GM23338 (cell line): Measurements from ENCODE around the gene HNRNPAB. TPM values are rescaled to one million over a fixed set of nuclear protein-coding genes. Genes with fewer than 3 reads are reported as not detected.

Source experiments
- ATAC-seq: fragments of 200-7000 bp; cut with Tn5 transposase; 3 replicates; pipeline ENCODE4 v1.9.1; 2020
- DNase-seq: peaks from one replicate; pipeline ENCODE4 v3.0.0-alpha.2; 2015; ENCODE audit warnings: low spot score
- H2AFZ ChIP-seq: fragments of 200-600 bp; sonication (generic); 2 replicates; pipeline ENCODE4 v1.8.0; 2016; ENCODE audit warnings: antibody characterized with exemption, mild to moderate bottlenecking, moderate library complexity
- H3F3A ChIP-seq: fragments of 200-600 bp; sonication (generic); replicated peaks from 2 replicates; pipeline ENCODE4 v1.8.0; 2017; ENCODE audit warnings: antibody characterized with exemption, mixed run types, low read depth
- H3K27ac ChIP-seq: fragments of 200-600 bp; sonication (generic); 2 replicates; pipeline ENCODE4 v1.6.1; 2016; ENCODE audit warnings: low read depth
- H3K27me3 ChIP-seq: fragments of 200-600 bp; sonication (generic); 2 replicates; pipeline ENCODE4 v1.8.0; 2016; ENCODE audit warnings: mild to moderate bottlenecking, mixed run types, moderate library complexity; ENCODE audit not compliant: insufficient read depth
- H3K36me3 ChIP-seq: fragments of 200-600 bp; sonication (generic); 2 replicates; pipeline ENCODE4 v1.8.0; 2016; ENCODE audit warnings: mild to moderate bottlenecking; ENCODE audit not compliant: insufficient read depth
- H3K4me1 ChIP-seq: fragments of 200-600 bp; sonication (generic); 2 replicates; pipeline ENCODE4 v1.8.0; 2016; ENCODE audit warnings: mild to moderate bottlenecking, moderate library complexity; ENCODE audit not compliant: insufficient read depth
- H3K4me2 ChIP-seq: fragments of 200-600 bp; sonication (generic); 2 replicates; pipeline ENCODE4 v1.7.1; 2017; ENCODE audit warnings: mixed run types
- H3K4me3 ChIP-seq: fragments of 200-600 bp; sonication (generic); 2 replicates; pipeline ENCODE4 v1.6.1; 2016; ENCODE audit warnings: mixed run types
- H3K79me2 ChIP-seq: fragments of 200-600 bp; sonication (generic); replicated peaks from 2 replicates; pipeline ENCODE4 v1.8.0; 2017; ENCODE audit warnings: mild to moderate bottlenecking; ENCODE audit not compliant: insufficient read depth
- H3K9me2 ChIP-seq: fragments of 200-600 bp; sonication (generic); 2 replicates; pipeline ENCODE4 v1.8.0; 2017; ENCODE audit not compliant: insufficient read depth
- H4K20me1 ChIP-seq: fragments of 200-600 bp; sonication (generic); replicated peaks from 2 replicates; pipeline ENCODE4 v1.8.0; 2017; ENCODE audit warnings: mild to moderate bottlenecking; ENCODE audit not compliant: insufficient read depth
- H3K27ac Mint-ChIP-seq: 2 replicates; pipeline ENCODE4 v1.8.0; 2020; ENCODE audit warnings: inconsistent platforms, mild to moderate bottlenecking, moderate library complexity, mixed read lengths
- H3K27me3 Mint-ChIP-seq: 3 replicates; pipeline ENCODE4 v1.8.0; 2022; ENCODE audit warnings: low read depth, mild to moderate bottlenecking, moderate library complexity, mixed read lengths, inconsistent platforms; ENCODE audit not compliant: insufficient read depth, poor library complexity
- H3K36me3 Mint-ChIP-seq: 3 replicates; pipeline ENCODE4 v1.8.0; 2021; ENCODE audit warnings: low read depth, mild to moderate bottlenecking, inconsistent platforms, moderate library complexity, mixed read lengths
- H3K4me1 Mint-ChIP-seq: 3 replicates; pipeline ENCODE4 v1.8.0; 2020; ENCODE audit warnings: mild to moderate bottlenecking, inconsistent platforms, mixed read lengths
- H3K4me3 Mint-ChIP-seq: 3 replicates; pipeline ENCODE4 v1.8.0; 2021; ENCODE audit warnings: moderate library complexity, mild to moderate bottlenecking, inconsistent platforms, mixed read lengths
- H3K9me3 Mint-ChIP-seq: 3 replicates; pipeline ENCODE4 v1.8.0; 2020; ENCODE audit warnings: moderate library complexity, mild to moderate bottlenecking, inconsistent platforms, mixed read lengths
- CREB1 ChIP-seq: fragments of 250-450 bp; sonication (Bioruptor Pico); IDR thresholded peaks from 2 replicates; pipeline ENCODE4 v1.5.0; 2020; ENCODE audit warnings: low read depth, mild to moderate bottlenecking, moderate library complexity
- CTCF ChIP-seq, 2 experiments: fragments of 200-600 bp in 1 of 2; sonication (generic) in 1 of 2; conservative IDR thresholded peaks; 2 replicates each; pipeline versions ENCODE4 v1.5.1 to v1.6.1; 2016 to 2017; ENCODE audit warnings: antibody characterized with exemption in 2 of 2, low read depth in 2 of 2, mild to moderate bottlenecking in 2 of 2, moderate library complexity in 1 of 2
- ETS1 ChIP-seq: IDR thresholded peaks from 2 replicates; pipeline ENCODE4 v1.6.1; 2016; ENCODE audit warnings: antibody characterized with exemption
- EZH2 ChIP-seq: fragments of 200-600 bp; sonication (generic); IDR thresholded peaks from one replicate; pipeline ENCODE4 v1.8.0; 2017; ENCODE audit warnings: antibody characterized with exemption, mild to moderate bottlenecking, low read depth; ENCODE audit not compliant: unreplicated experiment
- JUNB ChIP-seq: IDR thresholded peaks from one replicate; pipeline ENCODE4 v1.6.1; 2016; ENCODE audit warnings: antibody characterized with exemption; ENCODE audit not compliant: unreplicated experiment
- NANOG ChIP-seq: IDR thresholded peaks from 2 replicates; pipeline ENCODE4 v1.6.1; 2016; ENCODE audit warnings: antibody characterized with exemption, borderline replicate concordance
- POLR2AphosphoS5 ChIP-seq: IDR thresholded peaks from 2 replicates; pipeline ENCODE4 v1.6.1; 2016; ENCODE audit warnings: antibody characterized with exemption, low read depth
- REST ChIP-seq: IDR thresholded peaks from one replicate; pipeline ENCODE4 v1.6.1; 2018; ENCODE audit warnings: antibody characterized with exemption; ENCODE audit not compliant: unreplicated experiment
- STAT1 ChIP-seq: IDR thresholded peaks from one replicate; pipeline ENCODE4 v1.6.1; 2016; ENCODE audit warnings: antibody characterized with exemption; ENCODE audit not compliant: unreplicated experiment
- ZNF114 ChIP-seq: fragments of 250-450 bp; sonication (Bioruptor Pico); IDR thresholded peaks from 2 replicates; pipeline ENCODE4 v1.5.0; 2020; ENCODE audit warnings: mild to moderate bottlenecking, moderate library complexity
- ZNF331 ChIP-seq: fragments of 250-450 bp; sonication (Bioruptor Pico); IDR thresholded peaks from 2 replicates; pipeline ENCODE4 v1.5.0; 2020; ENCODE audit warnings: low read depth, mild to moderate bottlenecking, moderate library complexity
- polyA plus RNA-seq: library from polyadenylated mRNA; unstranded; fragments of >200 nt; fragmentation: Nextera tagmentation; extraction: Ambion mirVana; gene quantifications from 2 replicates; pipeline ENCODE4 v1.2.1, GENCODE V29; 2016
- total RNA-seq: library from RNA; depleted of rRNA; stranded (reverse); fragments of >200 nt; shearing (Covaris generic); gene quantifications from 2 replicates; pipeline ENCODE4 v1.2.3, GENCODE V29; 2014

HNRNPAB gene
- total and polyA plus RNA-seq, 2 experiments from 2014 or later, result 304 to 579 TPM

GRCh38 chr5:178199581-178200434 lies 4.5 kb upstream of the HNRNPAB start:
- Mint-ChIP-seq H3K36me3 (peaks cover 6% of the 10 kb centered on the region), H3K4me1 (peaks cover 18% of the 10 kb centered on the region), H3K27me3 (peaks cover 16% of the 10 kb centered on the region), H3K27ac (no peak overlapping the region), H3K4me3 (no peak overlapping the region; the same call in 2 of the 3 replicates), H3K9me3 (peaks cover 5% of the 10 kb centered on the region; the same call in 2 of the 3 replicates)
- 0 out of 2 replicates have a peak, but pooled peaks cover 3% of the 10 kb centered on the region for H3K4me1 ChIP-seq
- no peaks in the 10 kb centered on the region for H3K27me3 ChIP-seq
- no peaks in the 10 kb centered on the region for H3K9me2 ChIP-seq
- H3K27ac ChIP-seq, result no peak overlapping the region
- no peak overlapping the region for H3K4me3 ChIP-seq
- H3F3A ChIP-seq, result 0 out of 2 replicates have a peak, but pooled peaks cover 3% of the 10 kb centered on the region
- TF ChIP-seq ETS1, result no peak
- no peak for TF ChIP-seq REST
- no peak for TF ChIP-seq EZH2
- TF ChIP-seq NANOG, result no peak
- TF ChIP-seq CREB1 (CRISPR knock-in tag), result no peak
- no peak for TF ChIP-seq STAT1
- TF ChIP-seq JUNB, result no peak
- ATAC-seq (no peak), DNase-seq (no peak)
- no peak overlapping the region for H2AFZ ChIP-seq
- no peaks in the 10 kb centered on the region; the same call in 1 of the 2 replicates for H4K20me1 ChIP-seq
- no peak overlapping the region for H3K4me2 ChIP-seq
- H3K36me3 ChIP-seq, result no peaks in the 10 kb centered on the region
- peaks cover 12% of the 10 kb centered on the region for H3K79me2 ChIP-seq

- H3K4me1 ChIP-seq, result peaks cover 11% of the 10 kb centered on the region
- Mint-ChIP-seq H3K4me1 (peaks cover 19% of the 10 kb centered on the region), H3K27me3 (peaks cover 22% of the 10 kb centered on the region), H3K9me3 (peaks cover 8% of the 10 kb centered on the region), H3K27ac (no peak overlapping the region), H3K36me3 (peaks cover 16% of the 10 kb centered on the region), H3K4me3 (no peak overlapping the region)
- no peaks in the 10 kb centered on the region for H3K9me2 ChIP-seq
- peaks cover 28% of the 10 kb centered on the region for H3K79me2 ChIP-seq
- peaks cover 13% of the 10 kb centered on the region for H3F3A ChIP-seq
- H3K4me3 ChIP-seq, result no peak overlapping the region
- peaks cover 11% of the 10 kb centered on the region for H4K20me1 ChIP-seq
- H3K36me3 ChIP-seq, result peaks cover 10% of the 10 kb centered on the region
- no peaks in the 10 kb centered on the region for H3K27me3 ChIP-seq
- H2AFZ ChIP-seq, result no peak overlapping the region
- H3K4me2 ChIP-seq, result no peak overlapping the region
- H3K27ac ChIP-seq, result no peak overlapping the region
- DNase-seq, result no peak
- ATAC-seq, result no peak
- TF ChIP-seq STAT1, result no peak
- no peak for TF ChIP-seq ZNF331
- no peak for TF ChIP-seq ZNF114 (CRISPR knock-in tag)
- no peak for TF ChIP-seq ETS1
- TF ChIP-seq REST, result no peak
- no peak for TF ChIP-seq CTCF (conservative IDR thresholded peaks at IDR 0.05; ENCODE audit: low read depth in 2 of 2)
- no peak for TF ChIP-seq POLR2AphosphoS5
Measured at GRCh38 chr5:178201221-178201926, 3.0 kb upstream of the HNRNPAB start.
